ENCODE results near the gene SLC9A9.

- TF ChIP-seq CTCF (IDR thresholded peaks at IDR 0.05) (no peak), POLR2A (IDR thresholded peaks at IDR 0.05) (no peak)
These were observed 606.2 kb downstream of the SLC9A9 start for GRCh38 chr3:143242101-143242500.
